Fibroblast of lung (primary cell): Measurements from ENCODE around the gene ANKRD40CL. TPM values are rescaled to one million over a fixed set of nuclear protein-coding genes. Genes with fewer than 3 reads are reported as not detected.

Experiments used
- DNase-seq, 2 donors: peaks; one replicate each; pipeline versions ENCODE4 v3.0.0 to v3.0.0-alpha.2; 2010; ENCODE audit warnings: low read depth in 2 of 2
- H2AFZ ChIP-seq: 2 replicates; pipeline ENCODE4 v1.5.1; 2012; ENCODE audit warnings: low read length, control low read depth, inconsistent platforms
- H3K27ac ChIP-seq: 2 replicates; pipeline ENCODE4 v1.5.1; 2011; ENCODE audit warnings: low read length, control low read depth; ENCODE audit not compliant: insufficient read depth
- H3K27me3 ChIP-seq: 2 replicates; pipeline ENCODE4 v1.5.1; 2011; ENCODE audit warnings: mild to moderate bottlenecking, low read length; ENCODE audit not compliant: control insufficient read depth, insufficient read depth
- H3K36me3 ChIP-seq: 2 replicates; pipeline ENCODE4 v1.5.1; 2011; ENCODE audit warnings: low read length; ENCODE audit not compliant: control insufficient read depth, insufficient read depth
- H3K4me1 ChIP-seq: 2 replicates; pipeline ENCODE4 v1.5.1; 2011; ENCODE audit warnings: low read length; ENCODE audit not compliant: control insufficient read depth, insufficient read depth; ENCODE audit errors: extremely low read depth
- H3K4me2 ChIP-seq: 2 replicates; pipeline ENCODE4 v1.5.1; 2011; ENCODE audit warnings: low read length, control low read depth; ENCODE audit not compliant: insufficient read depth; ENCODE audit errors: extremely low read depth
- H3K4me3 ChIP-seq, 4 experiments: fragments of 200-600 bp in 1 of 4; sonication (generic) in 1 of 4; replicated peaks in 1 of 4; 2 replicates each; pipeline ENCODE4 v1.5.1; 2011 to 2016; ENCODE audit warnings: low read length in 4 of 4, low read depth in 3 of 4, mild to moderate bottlenecking in 3 of 4, control low read depth in 2 of 4, inconsistent platforms in 1 of 4, mixed read lengths in 1 of 4; ENCODE audit not compliant: insufficient read depth in 1 of 4; ENCODE audit errors: control extremely low read depth in 1 of 4
- H3K79me2 ChIP-seq: 2 replicates; pipeline ENCODE4 v1.5.1; 2012; ENCODE audit warnings: mild to moderate bottlenecking, low read length, inconsistent platforms; ENCODE audit not compliant: control insufficient read depth, insufficient read depth
- H3K9ac ChIP-seq: 2 replicates; pipeline ENCODE4 v1.5.1; 2011; ENCODE audit warnings: mild to moderate bottlenecking, low read length, control low read depth; ENCODE audit not compliant: insufficient read depth
- H3K9me3 ChIP-seq: 2 replicates; pipeline ENCODE4 v1.5.1; 2012; ENCODE audit warnings: low read depth, low read length; ENCODE audit not compliant: control insufficient read depth, insufficient read depth
- H4K20me1 ChIP-seq: 2 replicates; pipeline ENCODE4 v1.5.1; 2011; ENCODE audit warnings: low read length; ENCODE audit not compliant: control insufficient read depth, insufficient read depth; ENCODE audit errors: extremely low read depth
- EZH2 ChIP-seq: IDR thresholded peaks from 2 replicates; pipeline ENCODE4 v1.5.1; 2012; ENCODE audit warnings: low read length, control low read depth, mild to moderate bottlenecking; ENCODE audit errors: missing control alignments
- polyA plus RNA-seq, 2 donors: library from polyadenylated mRNA; depleted of rRNA in 1 of 2; stranded (reverse) in 1 of 2; unstranded in 1 of 2; fragments of >200 nt; gene quantifications; 2 replicates each; pipeline ENCODE4 v1.2.1, GENCODE V29; 2011 to 2012; ENCODE audit warnings: missing spikeins in 1 of 2
- total RNA-seq: library from RNA; depleted of rRNA; stranded (reverse); fragments of >200 nt; gene quantifications from 2 replicates; pipeline ENCODE4 v1.2.1, GENCODE V29; 2014
- TF ChIP-seq, protein P1 (sequence below), 2 donors: IDR thresholded peaks in 1 of 2; conservative IDR thresholded peaks in 1 of 2; 1 replicate in 1 of 2; 2 replicates in 1 of 2; pipeline ENCODE4 v1.5.1; 2011 to 2012; ENCODE audit warnings: low read length in 2 of 2, control low read depth in 1 of 2, inconsistent platforms in 1 of 2, low read depth in 1 of 2, mild to moderate bottlenecking in 1 of 2

Gene ANKRD40CL
- total and polyA plus RNA-seq, 2 donors (not counting 1 experiment from before 2014, with no cell fraction given), result not detected

- Histone ChIP-seq H3K9me3 (no peaks in the 10 kb centered on the region), H3K9ac (no peak overlapping the region), H2AFZ (no peak overlapping the region), H3K36me3 (no peaks in the 10 kb centered on the region), H4K20me1 (no peaks in the 10 kb centered on the region), H3K4me3 (no peak overlapping the region), H3K4me2 (no peak overlapping the region), H3K79me2 (no peaks in the 10 kb centered on the region), H3K4me1 (no peaks in the 10 kb centered on the region), H3K27me3 (no peaks in the 10 kb centered on the region), H3K27ac (no peak overlapping the region)
- TF ChIP-seq, protein P1, sequence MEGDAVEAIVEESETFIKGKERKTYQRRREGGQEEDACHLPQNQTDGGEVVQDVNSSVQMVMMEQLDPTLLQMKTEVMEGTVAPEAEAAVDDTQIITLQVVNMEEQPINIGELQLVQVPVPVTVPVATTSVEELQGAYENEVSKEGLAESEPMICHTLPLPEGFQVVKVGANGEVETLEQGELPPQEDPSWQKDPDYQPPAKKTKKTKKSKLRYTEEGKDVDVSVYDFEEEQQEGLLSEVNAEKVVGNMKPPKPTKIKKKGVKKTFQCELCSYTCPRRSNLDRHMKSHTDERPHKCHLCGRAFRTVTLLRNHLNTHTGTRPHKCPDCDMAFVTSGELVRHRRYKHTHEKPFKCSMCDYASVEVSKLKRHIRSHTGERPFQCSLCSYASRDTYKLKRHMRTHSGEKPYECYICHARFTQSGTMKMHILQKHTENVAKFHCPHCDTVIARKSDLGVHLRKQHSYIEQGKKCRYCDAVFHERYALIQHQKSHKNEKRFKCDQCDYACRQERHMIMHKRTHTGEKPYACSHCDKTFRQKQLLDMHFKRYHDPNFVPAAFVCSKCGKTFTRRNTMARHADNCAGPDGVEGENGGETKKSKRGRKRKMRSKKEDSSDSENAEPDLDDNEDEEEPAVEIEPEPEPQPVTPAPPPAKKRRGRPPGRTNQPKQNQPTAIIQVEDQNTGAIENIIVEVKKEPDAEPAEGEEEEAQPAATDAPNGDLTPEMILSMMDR (conservative IDR thresholded peaks at IDR 0.05 in 1 of 2, IDR thresholded peaks at IDR 0.05 in 1 of 2; ENCODE audit: low read depth in 1 of 2, low read length in 2 of 2), result no peak
- no peak for TF ChIP-seq EZH2
- no peak for DNase-seq
These were observed 40.4 kb upstream of the ANKRD40CL start for GRCh38 chr17:50807675-50808074.

DNA sequence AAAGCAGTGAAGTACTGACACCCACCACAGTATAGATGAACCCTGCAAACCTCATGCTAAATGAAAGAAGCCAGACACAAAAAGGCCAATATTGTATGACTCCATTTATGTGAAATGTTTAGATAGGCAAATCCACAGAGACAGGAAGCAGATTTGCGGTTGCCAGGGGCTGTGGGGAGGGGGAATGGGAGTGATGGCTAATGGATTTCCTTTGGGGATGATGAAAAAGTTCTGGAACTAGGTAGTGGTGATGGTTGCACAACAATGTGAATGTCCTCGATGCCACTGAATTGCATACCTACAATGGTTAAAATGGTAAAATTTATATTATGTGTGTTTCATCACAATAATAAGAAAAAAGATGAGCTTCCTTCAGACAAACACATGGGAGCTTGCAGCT is 39.7 kb upstream of the ANKRD40CL start:
- peak in 1 of 2 donors; percentile 24 for DNase-seq
- H3K9ac ChIP-seq, result no peak overlapping the region

DNA sequence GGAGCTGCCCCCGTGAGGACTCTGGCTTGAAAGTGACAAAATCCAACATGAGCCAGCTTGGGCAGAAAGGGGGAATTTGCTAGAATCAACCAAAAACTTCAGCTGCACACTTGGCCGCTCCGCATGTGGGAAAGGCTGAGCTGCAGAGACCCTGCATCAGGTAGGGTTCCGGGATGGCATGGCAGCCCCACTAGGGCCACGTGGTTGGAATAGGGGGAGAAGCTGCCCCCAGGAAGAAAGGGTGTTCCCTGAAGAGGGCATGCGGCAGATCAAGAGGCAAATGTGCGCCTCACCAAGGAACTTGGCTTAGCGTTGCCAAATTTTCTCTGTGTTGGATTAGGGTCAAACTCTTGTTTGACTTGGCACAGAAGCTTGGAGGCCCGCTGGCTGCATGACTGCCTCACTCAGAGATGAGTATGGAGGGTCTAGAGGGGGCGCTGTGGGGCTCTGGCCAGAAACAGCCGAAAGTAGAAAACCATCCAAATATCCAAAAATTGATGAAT is 38.9 kb upstream of the ANKRD40CL start:
- Histone ChIP-seq H4K20me1 (no peaks in the 10 kb centered on the region), H3K79me2 (no peaks in the 10 kb centered on the region), H3K4me1 (no peaks in the 10 kb centered on the region), H3K36me3 (no peaks in the 10 kb centered on the region), H3K27ac (no peak overlapping the region), H3K4me2 (no peak overlapping the region), H3K9me3 (no peaks in the 10 kb centered on the region), H3K4me3 (no peak overlapping the region), H3K27me3 (no peaks in the 10 kb centered on the region), H2AFZ (no peak overlapping the region), H3K9ac (no peak overlapping the region)
- peak in 1 of 2 donors; percentile 49 for DNase-seq
- TF ChIP-seq EZH2, result no peak
- TF ChIP-seq, protein P1 (conservative IDR thresholded peaks at IDR 0.05 in 1 of 2, IDR thresholded peaks at IDR 0.05 in 1 of 2; ENCODE audit: low read depth in 1 of 2, low read length in 2 of 2), result peak; percentile 28 to 37

More for the DNA sequence above, 39.7 kb upstream of the ANKRD40CL start:
- H2AFZ ChIP-seq, result no peak overlapping the region
- no peak overlapping the region for H3K4me2 ChIP-seq
- no peaks in the 10 kb centered on the region for H4K20me1 ChIP-seq
- H3K4me3 ChIP-seq, result no peak overlapping the region
- H3K9me3 ChIP-seq, result no peaks in the 10 kb centered on the region
- no peaks in the 10 kb centered on the region for H3K79me2 ChIP-seq
- no peaks in the 10 kb centered on the region for H3K36me3 ChIP-seq
- H3K27me3 ChIP-seq, result no peaks in the 10 kb centered on the region
- no peak overlapping the region for H3K27ac ChIP-seq
- H3K4me1 ChIP-seq, result no peaks in the 10 kb centered on the region
- no peak for TF ChIP-seq EZH2
- TF ChIP-seq, protein P1 (conservative IDR thresholded peaks at IDR 0.05 in 1 of 2, IDR thresholded peaks at IDR 0.05 in 1 of 2; ENCODE audit: low read depth in 1 of 2, low read length in 2 of 2), result no peak
